Measurements from ENCODE around the gene GNLY.
"Not testable (repeated sequence)": the region's sequence is repeated elsewhere in the genome, so short reads cannot be mapped to it uniquely, and the experiment has no call there.

Gene GNLY

DNA sequence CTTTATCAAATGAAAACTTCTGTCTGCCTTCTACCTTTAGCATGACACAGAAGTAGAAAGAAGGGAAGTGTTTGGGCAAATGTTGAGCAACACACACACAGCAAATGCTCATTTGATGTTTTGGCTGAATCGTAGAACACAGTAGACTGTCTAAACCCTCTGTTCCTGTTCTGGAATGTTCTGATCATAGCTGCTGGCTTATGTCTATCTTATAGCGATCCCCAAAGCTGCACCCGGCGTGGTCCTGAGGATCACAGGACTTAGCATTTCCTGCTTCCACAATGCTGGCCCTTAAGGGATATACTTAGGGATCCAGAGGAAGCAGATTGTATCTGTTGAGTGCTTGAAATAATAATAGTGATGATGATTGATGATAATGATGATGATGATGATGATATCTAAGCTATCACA, 15.2 kb downstream of the GNLY start:
- TF ChIP-seq, protein P1, sequence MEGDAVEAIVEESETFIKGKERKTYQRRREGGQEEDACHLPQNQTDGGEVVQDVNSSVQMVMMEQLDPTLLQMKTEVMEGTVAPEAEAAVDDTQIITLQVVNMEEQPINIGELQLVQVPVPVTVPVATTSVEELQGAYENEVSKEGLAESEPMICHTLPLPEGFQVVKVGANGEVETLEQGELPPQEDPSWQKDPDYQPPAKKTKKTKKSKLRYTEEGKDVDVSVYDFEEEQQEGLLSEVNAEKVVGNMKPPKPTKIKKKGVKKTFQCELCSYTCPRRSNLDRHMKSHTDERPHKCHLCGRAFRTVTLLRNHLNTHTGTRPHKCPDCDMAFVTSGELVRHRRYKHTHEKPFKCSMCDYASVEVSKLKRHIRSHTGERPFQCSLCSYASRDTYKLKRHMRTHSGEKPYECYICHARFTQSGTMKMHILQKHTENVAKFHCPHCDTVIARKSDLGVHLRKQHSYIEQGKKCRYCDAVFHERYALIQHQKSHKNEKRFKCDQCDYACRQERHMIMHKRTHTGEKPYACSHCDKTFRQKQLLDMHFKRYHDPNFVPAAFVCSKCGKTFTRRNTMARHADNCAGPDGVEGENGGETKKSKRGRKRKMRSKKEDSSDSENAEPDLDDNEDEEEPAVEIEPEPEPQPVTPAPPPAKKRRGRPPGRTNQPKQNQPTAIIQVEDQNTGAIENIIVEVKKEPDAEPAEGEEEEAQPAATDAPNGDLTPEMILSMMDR (IDR thresholded peaks at IDR 0.05; ENCODE audit: borderline replicate concordance, insufficient read depth, low read depth, low read length) = no peak

DNA sequence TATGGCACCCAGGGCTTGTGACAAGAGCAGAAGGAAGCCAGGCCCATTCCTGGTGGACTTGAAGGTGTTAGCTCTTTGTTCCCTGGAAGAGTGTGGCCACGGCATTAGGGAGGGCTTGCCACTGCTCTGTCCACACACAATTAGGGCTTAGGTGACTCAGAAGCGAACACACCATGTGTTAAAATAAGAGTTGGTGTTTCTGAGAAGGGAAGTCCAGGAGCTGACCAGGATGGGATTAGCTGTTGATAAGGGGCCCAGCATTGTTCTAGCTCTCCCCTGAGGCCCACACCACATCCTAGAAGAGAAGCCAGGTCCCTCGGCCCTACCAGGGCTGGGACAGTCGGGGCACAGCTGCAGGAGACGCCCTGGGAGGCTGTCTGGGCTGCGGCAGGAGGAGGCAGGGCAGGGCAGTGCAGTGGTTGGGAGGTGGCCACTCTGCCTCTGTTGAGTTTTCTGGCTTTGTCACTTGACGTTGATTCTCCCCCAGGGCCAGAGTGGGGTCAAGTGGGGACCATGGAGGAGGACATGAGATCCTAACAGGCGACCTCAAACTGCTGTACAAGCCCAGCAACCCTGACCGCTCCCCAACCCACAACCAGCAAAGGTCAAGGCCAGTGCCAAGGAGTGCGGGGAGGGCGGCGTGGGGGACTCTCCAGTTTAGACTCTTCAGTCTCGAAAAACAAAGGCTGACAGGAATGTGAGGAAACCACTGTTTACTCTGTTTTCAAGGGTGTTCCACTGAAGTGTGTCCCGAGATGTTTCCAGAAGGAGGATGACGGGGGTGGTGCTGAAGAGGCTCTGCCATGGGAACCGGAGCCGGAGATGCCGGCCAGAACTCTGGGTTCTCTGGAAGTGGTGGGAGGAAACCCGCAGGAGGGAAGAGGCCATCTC, 16.8 kb downstream of the GNLY start:
- no peak overlapping the region for H3K4me3 ChIP-seq (ENCODE audit: low read depth, low read length)
- TF ChIP-seq, protein P1 (IDR thresholded peaks at IDR 0.05; ENCODE audit: borderline replicate concordance, insufficient read depth, low read depth, low read length) = no peak

More for the DNA sequence above, 15.2 kb downstream of the GNLY start:
- no peak overlapping the region for H3K4me3 ChIP-seq (ENCODE audit: low read depth, low read length)

DNA sequence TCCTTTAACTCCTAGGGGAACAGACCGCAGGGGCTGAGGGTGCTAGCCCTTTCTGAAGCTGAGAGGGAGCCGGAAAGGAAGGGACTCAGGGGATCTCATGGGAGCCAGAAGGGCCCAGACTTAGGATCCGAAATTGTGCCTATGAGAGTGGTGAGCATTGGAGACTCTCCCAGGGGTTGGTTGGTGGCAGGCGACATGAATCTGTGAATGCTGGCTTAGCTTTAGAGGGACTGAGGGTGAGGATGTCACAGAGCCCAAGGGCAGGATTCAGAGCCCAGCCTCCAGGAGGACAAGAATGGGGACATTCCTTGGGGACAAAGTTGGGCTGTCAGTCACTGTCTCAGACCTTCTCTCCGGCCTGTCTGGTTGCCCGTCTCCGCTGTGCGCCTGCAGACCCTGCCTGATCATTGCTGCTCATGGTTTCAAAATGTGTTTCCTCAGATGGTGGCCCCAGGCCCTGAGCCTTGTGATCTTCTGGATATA, 17.5 kb downstream of the GNLY start:
- TF ChIP-seq, protein P1 (IDR thresholded peaks at IDR 0.05; ENCODE audit: borderline replicate concordance, insufficient read depth, low read depth, low read length) = no peak
- no peak overlapping the region for H3K4me3 ChIP-seq (ENCODE audit: low read depth, low read length)

DNA sequence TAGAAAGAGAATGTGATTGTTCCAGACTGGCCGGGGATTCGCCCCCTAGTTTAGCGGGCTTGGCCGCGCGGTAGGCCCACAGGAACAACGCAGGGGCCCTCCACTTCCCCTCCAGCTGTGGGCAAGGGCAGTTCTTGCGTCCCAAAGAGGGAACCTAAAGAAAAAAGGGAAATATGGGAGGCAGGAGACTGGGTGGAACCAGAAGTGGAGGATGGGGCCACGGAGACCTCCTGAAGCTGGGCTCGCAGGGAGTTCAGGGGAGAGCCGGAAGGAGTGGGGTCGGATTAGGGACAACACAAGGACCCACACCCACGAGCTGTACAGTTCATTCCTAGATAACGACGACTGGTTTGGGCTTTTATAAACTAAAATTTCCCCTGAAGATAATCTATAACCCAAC, 18.2 kb downstream of the GNLY start:
- no peak overlapping the region for H3K4me3 ChIP-seq (ENCODE audit: low read depth, low read length)
- TF ChIP-seq, protein P1 (IDR thresholded peaks at IDR 0.05; ENCODE audit: borderline replicate concordance, insufficient read depth, low read depth, low read length) = no peak

DNA sequence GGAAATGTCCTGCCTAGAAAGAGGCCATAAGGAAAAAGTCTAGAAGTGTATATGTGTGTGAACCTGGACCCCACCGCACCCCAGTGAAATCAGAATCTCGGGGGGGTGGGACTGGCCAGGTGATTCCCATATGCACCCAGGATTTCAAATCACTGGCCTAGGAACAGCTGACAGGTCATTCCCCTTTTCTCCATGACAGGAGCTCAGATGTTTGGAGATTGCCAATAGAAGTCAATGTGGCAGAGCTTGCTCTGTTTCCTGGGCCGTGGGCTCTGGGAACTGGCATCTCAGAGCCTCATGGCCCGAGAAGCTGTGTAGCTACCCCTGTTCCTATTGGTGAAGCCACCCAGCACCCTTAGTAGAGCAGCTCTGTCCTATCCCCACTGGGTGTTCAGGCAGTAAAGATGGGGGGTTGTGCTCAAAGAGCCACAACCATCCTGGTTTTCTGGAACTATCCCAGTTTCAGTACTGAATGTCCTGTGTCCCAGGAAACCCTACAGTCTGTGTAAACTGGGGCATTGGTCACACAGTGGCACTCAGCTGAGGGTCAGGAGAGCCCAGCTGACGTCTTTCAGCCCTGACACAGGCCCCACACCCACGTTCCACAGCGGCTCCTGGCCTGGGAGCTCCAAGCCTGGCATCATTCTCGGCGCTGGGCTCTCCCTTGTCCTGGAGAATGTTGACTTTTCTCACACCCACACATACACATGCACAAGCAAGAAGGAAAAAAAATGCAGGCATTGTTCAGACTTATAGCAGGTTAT, 18.9 kb downstream of the GNLY start:
- no peak overlapping the region for H3K4me3 ChIP-seq (ENCODE audit: low read depth, low read length)
- TF ChIP-seq, protein P1 (IDR thresholded peaks at IDR 0.05; ENCODE audit: borderline replicate concordance, insufficient read depth, low read depth, low read length) = no peak

DNA sequence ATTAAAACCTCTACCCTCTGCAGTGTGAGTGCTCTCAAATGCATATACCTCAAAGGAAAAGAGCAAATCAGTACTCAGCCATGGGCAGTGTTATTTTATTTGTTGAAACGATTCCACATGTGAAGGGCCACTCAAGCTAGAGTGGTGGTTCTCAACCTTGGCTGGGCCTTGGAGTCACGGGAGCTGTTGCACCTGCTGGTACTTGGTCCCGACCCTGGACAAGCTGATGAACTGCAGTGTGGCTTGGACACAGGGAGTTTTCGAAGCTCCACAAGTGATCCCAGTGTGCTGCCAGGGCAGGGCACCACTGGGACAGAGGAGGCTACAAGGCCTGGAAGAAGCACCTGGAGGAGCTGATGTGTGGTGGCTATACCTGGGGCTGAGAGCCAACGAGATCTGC, 19.7 kb downstream of the GNLY start:
- no peak overlapping the region for H3K4me3 ChIP-seq (ENCODE audit: low read depth, low read length)
- TF ChIP-seq, protein P1 (IDR thresholded peaks at IDR 0.05; ENCODE audit: borderline replicate concordance, insufficient read depth, low read depth, low read length) = no peak

DNA sequence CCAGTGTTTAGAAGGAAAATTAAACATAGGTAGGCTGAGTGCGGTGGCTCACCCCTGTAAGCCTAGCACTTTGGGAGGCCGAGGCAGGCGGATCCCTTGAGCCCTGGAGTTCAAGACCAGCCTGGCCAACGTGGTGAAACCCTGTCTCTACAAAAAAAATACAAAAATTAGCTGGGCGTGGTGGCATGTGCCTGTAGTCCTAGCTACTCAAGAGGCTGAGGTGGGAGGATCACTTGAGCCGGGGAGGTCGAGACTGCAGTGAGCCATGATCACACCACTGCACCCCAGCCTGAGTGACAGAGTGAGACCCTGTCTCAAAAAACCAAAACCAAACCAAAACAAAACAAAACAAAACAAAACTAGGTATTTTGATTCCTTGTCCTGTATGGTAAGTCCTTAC, 20.3 kb downstream of the GNLY start:
- not testable (repeated sequence) for H3K4me3 ChIP-seq (ENCODE audit: low read depth, low read length)

Data from GM12875 (cell line).